MM.1S (cell line): Measurements from ENCODE around the gene WEE2.

Source experiments
- DNase-seq: peaks from one replicate; pipeline ENCODE4 v3.0.0-alpha.2; 2015
- H2AFZ ChIP-seq: fragments of 300-600 bp; sonication (generic); 2 replicates; pipeline ENCODE4 v1.6.0; 2016; ENCODE audit warnings: antibody characterized with exemption, low read length
- H3F3A ChIP-seq: fragments of 300-600 bp; sonication (generic); 2 replicates; pipeline ENCODE4 v1.6.1; 2016; ENCODE audit warnings: mild to moderate bottlenecking, antibody characterized with exemption, low read length, moderate library complexity, mixed read lengths; ENCODE audit not compliant: insufficient read depth
- H3K27ac ChIP-seq: fragments of 300-600 bp; sonication (generic); 2 replicates; pipeline ENCODE4 v1.5.1; 2016; ENCODE audit warnings: mild to moderate bottlenecking, low read length
- H3K27me3 ChIP-seq: fragments of 300-600 bp; sonication (generic); replicated peaks from 2 replicates; pipeline ENCODE4 v1.6.0; 2016; ENCODE audit warnings: low read length; ENCODE audit not compliant: insufficient read depth
- H3K36me3 ChIP-seq: fragments of 300-600 bp; sonication (generic); replicated peaks from 2 replicates; pipeline ENCODE4 v1.6.1; 2016; ENCODE audit warnings: mild to moderate bottlenecking, low read length, mixed read lengths; ENCODE audit not compliant: insufficient read depth
- H3K4me1 ChIP-seq: fragments of 300-600 bp; sonication (generic); 2 replicates; pipeline ENCODE4 v1.6.1; 2016; ENCODE audit warnings: low read length, mixed read lengths
- H3K4me2 ChIP-seq: fragments of 300-600 bp; sonication (generic); 2 replicates; pipeline ENCODE4 v1.6.0; 2016; ENCODE audit warnings: low read depth, low read length
- H3K4me3 ChIP-seq: fragments of 300-600 bp; sonication (generic); 2 replicates; pipeline ENCODE4 v1.5.1; 2016; ENCODE audit warnings: low read length, mixed read lengths
- H3K79me2 ChIP-seq: fragments of 300-600 bp; sonication (generic); 2 replicates; pipeline ENCODE4 v1.6.1; 2016; ENCODE audit warnings: mixed run types, low read length, mixed read lengths
- H3K9ac ChIP-seq: fragments of 300-600 bp; sonication (generic); 2 replicates; pipeline ENCODE4 v1.6.1; 2016; ENCODE audit warnings: low read length, mixed read lengths
- H3K9me2 ChIP-seq: fragments of 300-600 bp; sonication (generic); replicated peaks from 2 replicates; pipeline ENCODE4 v1.6.1; 2016; ENCODE audit warnings: mild to moderate bottlenecking, low read length, mixed read lengths; ENCODE audit not compliant: insufficient read depth
- H3K9me3 ChIP-seq: fragments of 300-600 bp; sonication (generic); replicated peaks from 2 replicates; pipeline ENCODE4 v1.6.1; 2016; ENCODE audit warnings: mild to moderate bottlenecking, low read length, mixed read lengths; ENCODE audit not compliant: insufficient read depth
- H4K20me1 ChIP-seq: fragments of 300-600 bp; sonication (generic); 2 replicates; pipeline ENCODE4 v1.6.1; 2016; ENCODE audit warnings: mild to moderate bottlenecking, low read length, moderate library complexity, mixed read lengths; ENCODE audit not compliant: insufficient read depth
- EZH2 ChIP-seq: fragments of 300-600 bp; sonication (generic); optimal IDR thresholded peaks from 2 replicates; pipeline ENCODE3; 2017; ENCODE audit warnings: low read depth, mild to moderate bottlenecking, antibody characterized with exemption, low read length, mixed read lengths
- EZH2phosphoT487 ChIP-seq: fragments of 300-600 bp; sonication (generic); IDR thresholded peaks from 2 replicates; pipeline ENCODE4 v1.6.1; 2018; ENCODE audit warnings: antibody characterized with exemption, low read length
- TF ChIP-seq, protein P1 (sequence below): fragments of 300-600 bp; sonication (generic); IDR thresholded peaks from 2 replicates; pipeline ENCODE4 v1.5.1; 2016; ENCODE audit warnings: antibody characterized with exemption, low read length, mixed read lengths

The WEE2 gene

DNA sequence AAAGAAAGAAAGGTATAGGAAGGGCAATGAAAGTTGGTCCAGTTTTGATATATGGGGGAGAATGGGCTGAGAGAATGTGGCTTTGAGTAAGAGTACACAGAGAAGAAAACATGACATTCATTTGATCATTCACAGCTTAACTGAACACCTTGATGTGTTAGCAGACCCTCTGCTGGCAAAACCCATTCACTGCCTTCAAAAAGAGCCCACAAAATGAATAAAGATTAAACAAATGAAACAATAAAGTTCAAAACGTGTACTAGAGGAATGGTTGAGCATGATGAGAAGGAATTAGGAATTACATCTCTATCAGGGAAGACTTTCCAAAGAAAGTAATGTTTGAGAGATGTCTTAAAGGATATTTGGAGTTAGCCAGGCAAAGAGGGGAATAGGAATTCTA lies 2.1 kb downstream of the WEE2 start:
- Histone ChIP-seq H3K36me3 (no peaks in the 10 kb centered on the region), H3K27ac (no peak overlapping the region), H3F3A (no peaks in the 10 kb centered on the region), H3K4me2 (no peak overlapping the region), H2AFZ (no peak overlapping the region), H3K9ac (no peak overlapping the region), H3K9me2 (no peaks in the 10 kb centered on the region), H4K20me1 (no peaks in the 10 kb centered on the region), H3K4me1 (no peaks in the 10 kb centered on the region), H3K79me2 (no peaks in the 10 kb centered on the region), H3K27me3 (no peaks in the 10 kb centered on the region), H3K9me3 (no peaks in the 10 kb centered on the region), H3K4me3 (no peak overlapping the region)
- DNase-seq = no peak
- TF ChIP-seq EZH2 (no peak), EZH2phosphoT487 (no peak)
- TF ChIP-seq, protein P1, sequence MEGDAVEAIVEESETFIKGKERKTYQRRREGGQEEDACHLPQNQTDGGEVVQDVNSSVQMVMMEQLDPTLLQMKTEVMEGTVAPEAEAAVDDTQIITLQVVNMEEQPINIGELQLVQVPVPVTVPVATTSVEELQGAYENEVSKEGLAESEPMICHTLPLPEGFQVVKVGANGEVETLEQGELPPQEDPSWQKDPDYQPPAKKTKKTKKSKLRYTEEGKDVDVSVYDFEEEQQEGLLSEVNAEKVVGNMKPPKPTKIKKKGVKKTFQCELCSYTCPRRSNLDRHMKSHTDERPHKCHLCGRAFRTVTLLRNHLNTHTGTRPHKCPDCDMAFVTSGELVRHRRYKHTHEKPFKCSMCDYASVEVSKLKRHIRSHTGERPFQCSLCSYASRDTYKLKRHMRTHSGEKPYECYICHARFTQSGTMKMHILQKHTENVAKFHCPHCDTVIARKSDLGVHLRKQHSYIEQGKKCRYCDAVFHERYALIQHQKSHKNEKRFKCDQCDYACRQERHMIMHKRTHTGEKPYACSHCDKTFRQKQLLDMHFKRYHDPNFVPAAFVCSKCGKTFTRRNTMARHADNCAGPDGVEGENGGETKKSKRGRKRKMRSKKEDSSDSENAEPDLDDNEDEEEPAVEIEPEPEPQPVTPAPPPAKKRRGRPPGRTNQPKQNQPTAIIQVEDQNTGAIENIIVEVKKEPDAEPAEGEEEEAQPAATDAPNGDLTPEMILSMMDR = no peak; the same call in 1 of the 2 replicates

- no peaks in the 10 kb centered on the region for H3K27me3 ChIP-seq
- H3K4me1 ChIP-seq = no peaks in the 10 kb centered on the region
- H3F3A ChIP-seq = no peaks in the 10 kb centered on the region
- H3K4me3 ChIP-seq = no peak overlapping the region
- H4K20me1 ChIP-seq = no peaks in the 10 kb centered on the region
- TF ChIP-seq, protein P1 = no peak
- TF ChIP-seq EZH2phosphoT487 (no peak), EZH2 (no peak)
- H3K9me2 ChIP-seq = no peaks in the 10 kb centered on the region
- no peak for DNase-seq
- no peak overlapping the region for H3K4me2 ChIP-seq
- H3K9ac ChIP-seq = no peak overlapping the region
- no peak overlapping the region for H3K27ac ChIP-seq
- no peak overlapping the region for H2AFZ ChIP-seq
- H3K79me2 ChIP-seq = no peaks in the 10 kb centered on the region
- no peaks in the 10 kb centered on the region for H3K9me3 ChIP-seq
- H3K36me3 ChIP-seq = no peaks in the 10 kb centered on the region
These were observed 4.6 kb downstream of the WEE2 start for GRCh38 chr7:141712603-141713255.

GRCh38 chr7:141713890-141714289 lies 5.7 kb downstream of the WEE2 start:
- Histone ChIP-seq H3K4me3 (no peak overlapping the region), H3K27ac (no peak overlapping the region), H3K27me3 (no peaks in the 10 kb centered on the region), H3K9me3 (no peaks in the 10 kb centered on the region), H3K4me1 (no peaks in the 10 kb centered on the region), H3K36me3 (no peaks in the 10 kb centered on the region), H4K20me1 (no peaks in the 10 kb centered on the region), H3F3A (no peaks in the 10 kb centered on the region), H3K9ac (no peak overlapping the region), H3K79me2 (no peaks in the 10 kb centered on the region), H2AFZ (no peak overlapping the region), H3K4me2 (no peak overlapping the region), H3K9me2 (no peaks in the 10 kb centered on the region)
- TF ChIP-seq, protein P1 = no peak
- TF ChIP-seq EZH2 (no peak), EZH2phosphoT487 (no peak)
- no peak for DNase-seq
